ENCODE measurements around the gene ZKSCAN8. TPM values are rescaled to one million over a fixed set of nuclear protein-coding genes. Genes with fewer than 3 reads are reported as not detected.
A peak's percentile ranks its signal among the peaks of the same experiment; 100 is the strongest.

Gene ZKSCAN8
- polyA plus RNA-seq, 1 experiment, result 5.5 TPM

GRCh38 chr6:28161410-28162079 is 19.9 kb downstream of the ZKSCAN8 start:
- Histone ChIP-seq H3K36me3 (ENCODE audit: control insufficient read depth, insufficient read depth, low read length) (no peaks in the 10 kb centered on the region), H3K4me3 (ENCODE audit: low read depth, low read length) (peak overlapping the region; percentile 45), H3K27me3 (ENCODE audit: control insufficient read depth, insufficient read depth, low read length) (no peaks in the 10 kb centered on the region)
- no peak for TF ChIP-seq CTCF (IDR thresholded peaks at IDR 0.05; ENCODE audit: insufficient read depth, low read depth, low read length)
- CTCF ChIA-PET, result no interaction called here
- DNase-seq (ENCODE audit: low read depth), result no peak
- POLR2A ChIA-PET, result no interaction called here

- Histone ChIP-seq H3K27me3 (ENCODE audit: control insufficient read depth, insufficient read depth, low read length) (no peaks in the 10 kb centered on the region), H3K4me3 (ENCODE audit: low read depth, low read length) (no peak overlapping the region), H3K36me3 (ENCODE audit: control insufficient read depth, insufficient read depth, low read length) (no peaks in the 10 kb centered on the region)
- POLR2A ChIA-PET, result no interaction called here
- DNase-seq (ENCODE audit: low read depth), result no peak
- CTCF ChIA-PET, result no interaction called here
- TF ChIP-seq CTCF (IDR thresholded peaks at IDR 0.05; ENCODE audit: insufficient read depth, low read depth, low read length), result no peak
These were observed 23.9 kb downstream of the ZKSCAN8 start for GRCh38 chr6:28165563-28165962.

GRCh38 chr6:28167068-28167467 is 25.4 kb downstream of the ZKSCAN8 start:
- Histone ChIP-seq H3K27me3 (ENCODE audit: control insufficient read depth, insufficient read depth, low read length) (no peaks in the 10 kb centered on the region), H3K36me3 (ENCODE audit: control insufficient read depth, insufficient read depth, low read length) (no peaks in the 10 kb centered on the region), H3K4me3 (ENCODE audit: low read depth, low read length) (no peak overlapping the region)
- POLR2A ChIA-PET, result no interaction called here
- CTCF ChIA-PET, result interaction anchor here (0.7 to 1.4 kb wide), 2 partner anchors 10 to 12 kb away, joined by 3 read pairs; no protein-coding TSS in a partner anchor
- TF ChIP-seq CTCF (IDR thresholded peaks at IDR 0.05; ENCODE audit: insufficient read depth, low read depth, low read length), result no peak
- DNase-seq (ENCODE audit: low read depth), result peak; percentile 68

GRCh38 chr6:28167926-28168325 is 26.2 kb downstream of the ZKSCAN8 start:
- POLR2A ChIA-PET, result no interaction called here

GRCh38 chr6:28171271-28171670 is 29.6 kb downstream of the ZKSCAN8 start:
- TF ChIP-seq CTCF (IDR thresholded peaks at IDR 0.05; ENCODE audit: insufficient read depth, low read depth, low read length), result no peak
- Histone ChIP-seq H3K36me3 (ENCODE audit: control insufficient read depth, insufficient read depth, low read length) (no peaks in the 10 kb centered on the region), H3K4me3 (ENCODE audit: low read depth, low read length) (no peak overlapping the region), H3K27me3 (ENCODE audit: control insufficient read depth, insufficient read depth, low read length) (no peaks in the 10 kb centered on the region)
- no peak for DNase-seq (ENCODE audit: low read depth)
- ChIA-PET POLR2A (no interaction called here), CTCF (interaction anchor here (0.7 kb wide), 1 partner anchor 565 kb away, joined by 3 read pairs; no protein-coding TSS in a partner anchor)

More at GRCh38 chr6:28167926-28168325, 26.2 kb downstream of the ZKSCAN8 start:
- Histone ChIP-seq H3K27me3 (ENCODE audit: control insufficient read depth, insufficient read depth, low read length) (no peaks in the 10 kb centered on the region), H3K36me3 (ENCODE audit: control insufficient read depth, insufficient read depth, low read length) (no peaks in the 10 kb centered on the region), H3K4me3 (ENCODE audit: low read depth, low read length) (no peak overlapping the region)
- no peak for TF ChIP-seq CTCF (IDR thresholded peaks at IDR 0.05; ENCODE audit: insufficient read depth, low read depth, low read length)
- no peak for DNase-seq (ENCODE audit: low read depth)
- CTCF ChIA-PET, result no interaction called here

Data from BJ (cell line).